ENCODE results near the gene CPT1A.

The CPT1A gene

DNA sequence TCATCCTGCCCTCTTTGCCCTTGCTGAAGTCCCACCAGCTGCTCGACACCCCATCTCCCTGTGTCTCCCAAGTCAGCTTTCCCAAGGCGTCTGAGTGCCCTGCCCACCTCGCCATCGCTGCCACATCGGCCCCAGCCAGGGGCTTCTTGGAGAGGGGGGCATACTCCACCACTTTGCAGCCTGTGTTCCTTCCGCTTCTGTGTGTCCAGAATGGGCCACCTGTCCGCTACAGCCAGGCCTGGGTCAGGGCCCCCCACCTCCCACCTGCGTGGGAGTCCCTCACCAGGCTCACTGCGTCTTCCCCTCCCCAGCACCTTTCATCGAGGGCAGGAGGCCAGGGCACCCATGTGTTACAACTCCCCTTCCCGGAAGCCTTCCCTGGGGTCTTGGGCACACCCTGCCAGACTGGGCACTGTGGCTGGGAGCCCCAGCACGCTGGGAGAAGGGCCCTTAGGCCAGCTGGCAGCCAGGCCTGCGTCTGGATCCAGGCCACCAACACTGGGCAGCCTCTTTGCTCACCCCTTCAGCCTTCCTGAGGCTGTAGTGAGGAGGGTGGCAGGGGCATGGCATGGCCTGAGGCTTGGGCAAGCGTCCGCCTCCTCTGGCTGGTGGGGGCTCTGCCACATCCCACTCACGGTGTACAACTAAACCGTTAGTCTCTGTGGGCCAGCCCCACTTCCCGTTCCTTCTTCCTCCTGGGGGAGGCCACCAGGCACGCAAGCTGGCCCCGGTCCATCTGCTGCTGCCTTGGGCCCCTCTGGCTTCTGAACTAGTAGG, 13.4 kb downstream of the CPT1A start:
- no peak for DNase-seq

- no peak for DNase-seq
These were observed 14.0 kb downstream of the CPT1A start for GRCh38 chr11:68827733-68828132.

DNA sequence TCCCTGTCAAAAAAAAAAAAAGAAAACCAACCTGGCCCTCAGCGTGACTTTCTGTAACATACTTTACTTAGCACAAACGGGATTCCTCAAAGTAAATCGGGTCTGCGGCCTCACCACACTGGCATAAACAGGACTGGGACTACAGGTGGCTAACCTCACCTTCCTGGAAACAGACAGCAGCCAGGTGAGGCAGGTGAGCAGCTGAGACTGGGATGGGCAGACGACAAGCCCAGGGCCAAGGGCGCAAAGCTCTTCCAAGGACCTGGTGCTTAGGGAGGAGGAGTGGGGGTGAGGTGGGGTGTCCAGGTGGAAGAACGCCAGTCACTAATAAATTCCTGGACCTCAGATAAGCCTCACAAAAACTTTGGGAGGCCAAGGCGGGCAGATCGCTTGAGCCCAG, 15.0 kb downstream of the CPT1A start:
- no peak for DNase-seq

GRCh38 chr11:68825571-68825970, 16.1 kb downstream of the CPT1A start:
- DNase-seq: no peak

DNA sequence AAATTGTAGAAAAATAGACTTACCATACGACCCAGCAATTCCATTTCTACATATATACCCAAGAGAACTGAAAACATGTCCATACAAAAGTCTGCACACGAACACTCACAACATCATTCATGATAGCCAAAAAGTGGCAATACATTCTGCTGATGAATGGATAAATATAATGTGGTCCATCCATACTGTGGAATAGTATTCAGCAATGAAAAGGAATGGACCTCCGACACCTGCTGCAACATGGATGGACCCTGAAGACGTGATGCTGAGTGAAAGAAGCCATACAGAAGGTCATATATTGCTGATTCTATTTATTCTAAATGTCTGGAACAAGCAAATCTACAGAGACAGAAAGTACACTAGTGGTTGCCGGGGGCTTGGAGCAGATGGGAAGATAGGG, 19.2 kb downstream of the CPT1A start:
- DNase-seq: no peak

- DNase-seq: no peak
These were observed 20.0 kb downstream of the CPT1A start for GRCh38 chr11:68821670-68822069.

- no peak for DNase-seq
These were observed 22.4 kb downstream of the CPT1A start for GRCh38 chr11:68819362-68819761.

GRCh38 chr11:68818181-68818580, 23.5 kb downstream of the CPT1A start:
- no peak for DNase-seq

DNA sequence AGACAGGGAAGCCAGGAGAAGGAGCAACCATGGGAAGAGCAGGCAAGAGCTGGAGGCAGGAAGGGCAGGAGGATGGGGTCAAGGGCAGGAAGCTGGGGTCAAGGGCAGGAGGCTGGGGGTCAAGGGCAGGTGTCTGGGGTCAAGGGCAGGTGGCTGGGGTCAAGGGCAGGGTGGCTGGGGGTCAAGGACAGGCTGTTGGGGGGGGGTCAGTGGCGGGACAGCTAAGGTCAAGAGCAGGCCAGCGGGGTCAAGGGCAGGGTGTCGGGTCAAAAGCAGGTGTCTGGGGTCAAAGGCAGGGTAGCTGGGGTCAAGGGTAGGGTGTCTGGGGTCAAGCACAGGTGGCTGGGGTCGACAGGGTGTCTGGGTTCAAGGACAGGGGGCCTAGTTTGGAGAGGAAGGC, 24.2 kb downstream of the CPT1A start:
- no peak for DNase-seq

DNA sequence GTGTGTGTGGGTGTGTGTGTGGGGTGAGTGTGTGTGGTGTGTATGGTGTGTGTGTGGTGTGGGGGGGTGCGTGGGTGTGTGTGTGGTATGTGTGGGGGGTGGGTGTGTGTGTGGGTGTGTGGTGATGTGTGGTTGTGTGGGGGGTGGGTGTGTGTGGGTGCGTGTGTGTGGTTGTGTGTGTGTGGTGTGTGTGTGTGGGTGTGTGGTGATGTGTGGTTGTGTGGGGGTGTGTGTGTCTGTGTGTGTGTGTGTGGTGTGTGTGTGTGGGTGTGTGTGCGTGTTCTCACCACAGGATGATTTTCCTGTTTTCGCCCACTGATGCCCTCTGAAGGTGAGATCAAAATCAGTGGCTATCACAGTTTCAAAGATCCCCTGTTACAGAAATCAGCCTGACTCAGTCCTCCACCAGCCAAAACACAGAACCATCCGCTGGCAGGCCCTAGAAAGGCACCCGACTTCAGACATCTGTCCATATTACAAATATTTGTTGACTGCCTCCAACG, 24.7 kb downstream of the CPT1A start:
- DNase-seq: no peak

GRCh38 chr11:68816251-68816776, 25.4 kb downstream of the CPT1A start:
- DNase-seq: no peak

DNA sequence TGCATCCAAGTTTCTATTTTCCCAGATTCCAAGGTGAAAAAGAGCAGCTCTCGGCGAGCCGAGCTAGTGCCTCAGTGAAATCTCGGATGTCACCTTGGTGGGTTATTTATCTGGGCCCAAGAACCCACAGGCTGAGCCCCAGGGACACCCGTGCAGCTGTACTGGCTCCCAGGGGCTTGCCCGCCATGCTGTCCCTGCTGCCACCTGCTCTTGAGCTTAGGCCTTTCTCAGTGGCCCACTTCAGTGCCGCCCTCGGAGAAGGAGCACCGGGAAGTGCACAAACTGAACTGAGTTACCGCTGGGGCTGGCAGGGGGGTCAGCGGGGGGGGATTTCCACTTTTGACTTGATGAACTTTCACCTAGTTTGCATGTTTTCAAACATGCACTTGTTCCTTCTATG, 27.9 kb downstream of the CPT1A start:
- no peak for DNase-seq

DNA sequence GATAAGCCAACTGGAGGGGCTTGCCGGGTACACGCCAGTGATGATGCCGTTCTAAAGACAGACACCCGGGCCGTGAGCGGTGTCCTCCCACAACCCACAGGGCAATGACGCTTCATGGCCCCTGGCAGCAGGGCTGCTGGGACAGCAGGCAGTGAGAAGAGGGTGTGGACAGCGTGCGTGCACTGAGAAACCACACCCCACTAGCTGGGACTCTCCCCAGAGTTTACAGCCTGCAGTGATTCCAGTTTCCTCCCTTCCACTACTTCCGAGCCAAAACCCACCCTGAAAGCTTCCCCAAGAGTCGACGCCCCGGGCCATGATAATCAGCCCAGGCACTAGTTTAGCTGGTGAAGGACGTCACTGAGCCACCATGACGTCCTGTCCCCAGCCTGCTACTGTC, 29.2 kb downstream of the CPT1A start:
- no peak for DNase-seq

- no peak for DNase-seq
These were observed 31.6 kb downstream of the CPT1A start for GRCh38 chr11:68810164-68810563.

GRCh38 chr11:68809506-68809905, 32.2 kb downstream of the CPT1A start:
- DNase-seq: no peak

DNA sequence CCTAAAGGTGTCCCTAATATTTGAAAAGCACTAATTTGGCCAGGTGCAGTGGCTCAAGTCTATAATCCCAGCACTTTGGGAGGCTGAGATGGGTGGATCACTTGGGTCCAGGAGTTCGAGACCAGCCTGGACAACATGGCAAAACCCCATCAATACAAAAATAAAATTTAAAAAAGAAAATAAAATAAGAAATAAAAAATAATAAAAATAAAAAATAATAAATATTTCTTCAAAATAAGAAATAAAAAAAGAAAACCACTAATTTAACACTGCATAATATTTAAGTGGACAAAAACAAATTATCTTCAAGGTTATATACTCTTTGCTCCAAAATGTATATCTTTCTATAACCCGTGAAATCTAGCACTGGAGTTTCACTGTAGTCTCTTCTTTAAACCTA, 32.9 kb downstream of the CPT1A start:
- DNase-seq: no peak

DNA sequence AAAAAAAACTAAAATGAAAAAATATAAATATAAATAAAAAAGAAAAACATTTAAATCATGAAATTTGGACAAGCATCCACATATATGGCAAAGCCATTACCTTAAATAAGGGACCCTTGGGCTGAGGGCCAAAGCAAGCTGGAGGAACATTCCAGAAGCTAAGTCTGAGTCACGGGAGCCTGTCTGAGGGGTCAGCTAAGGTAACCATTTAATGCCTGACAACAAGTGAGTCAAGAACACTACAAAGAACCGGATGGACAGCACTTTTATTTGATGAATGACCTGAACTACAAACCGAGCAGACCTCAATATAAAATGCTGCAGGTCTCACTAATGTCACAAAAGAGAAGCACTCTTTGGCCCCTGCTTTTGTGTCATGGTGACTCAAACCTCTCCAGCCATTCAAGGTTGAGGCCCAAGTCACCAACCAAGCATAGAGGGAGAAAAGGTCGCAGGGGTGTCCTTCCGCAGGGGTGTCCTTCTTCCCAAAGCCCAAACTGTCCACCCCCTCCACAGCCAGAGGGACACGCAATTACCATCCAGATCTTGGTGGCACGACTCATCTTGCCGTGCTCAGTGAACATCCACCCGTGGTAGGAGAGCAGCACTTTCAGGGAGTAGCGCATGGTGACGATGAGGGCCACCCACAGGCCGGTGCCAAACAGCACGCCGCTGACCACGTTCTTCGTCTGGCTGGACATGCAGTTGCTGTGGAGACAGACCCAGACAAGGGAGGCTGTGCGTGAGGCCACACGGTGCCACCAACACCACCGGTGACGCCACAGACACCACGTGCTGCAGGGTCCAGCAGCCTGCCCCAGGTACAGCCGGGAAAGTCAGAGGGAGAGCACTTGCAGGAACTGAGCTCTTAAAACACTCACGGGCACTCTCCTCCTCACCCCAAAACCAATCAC, 34.5 kb downstream of the CPT1A start:
- DNase-seq: no peak

GRCh38 chr11:68804786-68805185, 36.9 kb downstream of the CPT1A start:
- DNase-seq: no peak

- no peak for DNase-seq
These were observed 38.0 kb downstream of the CPT1A start for GRCh38 chr11:68803766-68804165.

- no peak for DNase-seq
These were observed 43.4 kb downstream of the CPT1A start for GRCh38 chr11:68798221-68798813.

GRCh38 chr11:68796801-68797200, 44.9 kb downstream of the CPT1A start:
- DNase-seq: no peak

DNA sequence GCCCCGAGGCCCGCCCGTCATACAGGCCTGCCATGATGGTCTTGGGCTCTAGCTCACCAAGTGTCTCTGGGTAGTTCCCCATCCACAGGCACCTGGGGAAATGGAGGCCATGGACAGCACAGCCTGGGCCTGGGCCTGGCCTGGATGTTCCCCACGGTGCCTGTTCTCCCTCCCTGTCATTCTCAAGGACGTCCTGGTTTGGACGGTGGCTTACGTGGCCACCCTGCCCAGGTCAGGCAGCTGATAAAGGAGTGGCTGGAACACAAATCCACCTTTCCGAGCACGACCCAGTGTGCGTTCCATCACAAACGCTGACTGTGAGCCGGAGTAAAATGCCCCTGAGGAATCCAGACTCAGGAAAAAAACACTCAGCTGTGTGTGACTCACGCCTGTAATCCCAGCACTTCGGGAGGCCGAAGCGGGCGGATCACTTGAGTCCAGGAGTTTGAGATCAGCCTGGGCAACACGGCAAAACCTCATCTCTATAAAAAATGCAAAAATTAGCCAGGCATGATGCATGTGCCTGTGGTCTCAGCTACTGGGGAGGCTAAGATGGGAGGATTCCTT, 49.2 kb downstream of the CPT1A start:
- no peak for DNase-seq

DNA sequence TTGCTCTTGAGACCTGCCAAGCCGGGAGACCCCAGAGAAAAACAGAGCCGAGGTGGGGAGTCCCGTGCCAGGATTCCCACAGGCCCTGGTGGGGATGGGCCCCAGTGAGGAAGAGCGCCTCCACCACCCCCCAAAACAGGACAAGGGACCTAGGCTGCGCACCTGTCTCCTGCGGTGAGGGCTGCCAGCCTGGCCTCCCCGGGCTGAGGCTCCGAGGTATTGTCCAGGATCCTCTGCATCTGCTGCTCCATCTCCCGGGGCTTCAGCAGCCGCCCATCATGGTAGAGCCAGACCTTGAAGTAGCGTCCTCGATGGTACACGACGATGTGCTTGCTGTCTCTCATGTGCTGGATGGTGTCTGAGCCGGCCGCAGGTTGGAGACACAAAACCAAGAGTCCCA, 57.1 kb downstream of the CPT1A start:
- DNase-seq: no peak

Measured in SW 1271 (cell line).